ENCODE measurements around the gene TEKT1.
"Not testable (repeated sequence)": the region's sequence is repeated elsewhere in the genome, so short reads cannot be mapped to it uniquely, and the experiment has no call there.

DNA sequence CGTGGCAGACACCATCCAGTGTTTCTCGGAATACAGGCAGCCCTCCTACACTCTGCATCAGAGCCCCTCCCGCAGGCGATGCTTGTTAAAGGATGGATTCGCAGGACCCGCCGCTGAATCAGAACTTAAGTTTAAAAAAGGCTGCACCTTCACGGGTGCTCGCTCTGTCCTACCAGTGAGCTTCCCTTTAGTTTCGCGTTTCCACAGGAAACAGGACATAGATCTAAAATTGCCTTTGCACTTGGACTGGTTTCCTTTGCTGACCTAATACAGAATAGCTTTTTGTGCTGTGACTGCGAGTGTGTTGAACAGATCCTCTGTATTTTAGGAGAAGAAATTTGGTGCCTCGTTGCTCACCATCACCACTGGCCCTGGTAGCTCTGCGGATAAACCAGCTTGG lies 10.2 kb upstream of the TEKT1 start:
- TF ChIP-seq, protein P1, sequence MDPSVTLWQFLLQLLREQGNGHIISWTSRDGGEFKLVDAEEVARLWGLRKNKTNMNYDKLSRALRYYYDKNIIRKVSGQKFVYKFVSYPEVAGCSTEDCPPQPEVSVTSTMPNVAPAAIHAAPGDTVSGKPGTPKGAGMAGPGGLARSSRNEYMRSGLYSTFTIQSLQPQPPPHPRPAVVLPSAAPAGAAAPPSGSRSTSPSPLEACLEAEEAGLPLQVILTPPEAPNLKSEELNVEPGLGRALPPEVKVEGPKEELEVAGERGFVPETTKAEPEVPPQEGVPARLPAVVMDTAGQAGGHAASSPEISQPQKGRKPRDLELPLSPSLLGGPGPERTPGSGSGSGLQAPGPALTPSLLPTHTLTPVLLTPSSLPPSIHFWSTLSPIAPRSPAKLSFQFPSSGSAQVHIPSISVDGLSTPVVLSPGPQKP (IDR thresholded peaks at IDR 0.05; ENCODE audit: low read depth, low read length), result not testable (repeated sequence)
- TF ChIP-seq BHLHE40 (IDR thresholded peaks at IDR 0.05; ENCODE audit: low read depth, low read length); HOXB13 (CRISPR knock-in tag; IDR thresholded peaks at IDR 0.05; ENCODE audit: low read depth); CHD4 (IDR thresholded peaks at IDR 0.05; ENCODE audit: borderline replicate concordance); CHD2 (IDR thresholded peaks at IDR 0.05; ENCODE audit: low read length, partially characterized antibody); POLR2A (IDR thresholded peaks at IDR 0.05; ENCODE audit: low read length); SMC3 (IDR thresholded peaks at IDR 0.05); ESRRA (IDR thresholded peaks at IDR 0.05; ENCODE audit: borderline replicate concordance, low read length); RARB (CRISPR knock-in tag; IDR thresholded peaks at IDR 0.05); PHF8 (IDR thresholded peaks at IDR 0.05; ENCODE audit: borderline replicate concordance, low read depth); RAD21 (conservative IDR thresholded peaks at IDR 0.05 in 1 of 2, IDR thresholded peaks at IDR 0.05 in 1 of 2): not testable (repeated sequence)
- TF ChIP-seq, protein P2, sequence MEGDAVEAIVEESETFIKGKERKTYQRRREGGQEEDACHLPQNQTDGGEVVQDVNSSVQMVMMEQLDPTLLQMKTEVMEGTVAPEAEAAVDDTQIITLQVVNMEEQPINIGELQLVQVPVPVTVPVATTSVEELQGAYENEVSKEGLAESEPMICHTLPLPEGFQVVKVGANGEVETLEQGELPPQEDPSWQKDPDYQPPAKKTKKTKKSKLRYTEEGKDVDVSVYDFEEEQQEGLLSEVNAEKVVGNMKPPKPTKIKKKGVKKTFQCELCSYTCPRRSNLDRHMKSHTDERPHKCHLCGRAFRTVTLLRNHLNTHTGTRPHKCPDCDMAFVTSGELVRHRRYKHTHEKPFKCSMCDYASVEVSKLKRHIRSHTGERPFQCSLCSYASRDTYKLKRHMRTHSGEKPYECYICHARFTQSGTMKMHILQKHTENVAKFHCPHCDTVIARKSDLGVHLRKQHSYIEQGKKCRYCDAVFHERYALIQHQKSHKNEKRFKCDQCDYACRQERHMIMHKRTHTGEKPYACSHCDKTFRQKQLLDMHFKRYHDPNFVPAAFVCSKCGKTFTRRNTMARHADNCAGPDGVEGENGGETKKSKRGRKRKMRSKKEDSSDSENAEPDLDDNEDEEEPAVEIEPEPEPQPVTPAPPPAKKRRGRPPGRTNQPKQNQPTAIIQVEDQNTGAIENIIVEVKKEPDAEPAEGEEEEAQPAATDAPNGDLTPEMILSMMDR (IDR thresholded peaks at IDR 0.05), result not testable (repeated sequence)

Measured in A549 (cell line).